Activated T-helper 17 cell treated with anti-CD3 and anti-CD28 coated beads, Interleukin-2, amount 50 U/mL, for 72 hours (primary cell): ENCODE data around the gene C16orf92. TPM values are rescaled to one million over a fixed set of nuclear protein-coding genes. Genes with fewer than 3 reads are reported as not detected.

Source experiments
- ATAC-seq: fragments of 150-1000 bp; cut with Tn5 transposase; replicated peaks from 2 replicates; pipeline ENCODE4 v1.10.0; 2021; ENCODE audit warnings: mild to moderate bottlenecking, moderate library complexity
- H3K27ac Mint-ChIP-seq: one replicate; pipeline ENCODE4 v1.8.0; 2022; ENCODE audit warnings: mixed read lengths
- H3K27me3 Mint-ChIP-seq: one replicate; pipeline ENCODE4 v1.8.0; 2022; ENCODE audit warnings: mixed read lengths
- H3K36me3 Mint-ChIP-seq: one replicate; pipeline ENCODE4 v1.8.0; 2022; ENCODE audit warnings: low read depth, mild to moderate bottlenecking, mixed read lengths
- H3K4me1 Mint-ChIP-seq: one replicate; pipeline ENCODE4 v1.8.0; 2022; ENCODE audit warnings: mixed read lengths
- H3K4me3 Mint-ChIP-seq: one replicate; pipeline ENCODE4 v1.8.0; 2022; ENCODE audit warnings: mild to moderate bottlenecking, mixed read lengths
- H3K9me3 Mint-ChIP-seq: one replicate; pipeline ENCODE4 v1.8.0; 2022; ENCODE audit warnings: mixed read lengths
- total RNA-seq, 2 donors: library from RNA; stranded (reverse); gene quantifications; one replicate each; pipeline ENCODE4 v1.2.3, GENCODE V29; 2022

The C16orf92 gene
- total RNA-seq, 2 donors from 2014 or later: not detected

DNA sequence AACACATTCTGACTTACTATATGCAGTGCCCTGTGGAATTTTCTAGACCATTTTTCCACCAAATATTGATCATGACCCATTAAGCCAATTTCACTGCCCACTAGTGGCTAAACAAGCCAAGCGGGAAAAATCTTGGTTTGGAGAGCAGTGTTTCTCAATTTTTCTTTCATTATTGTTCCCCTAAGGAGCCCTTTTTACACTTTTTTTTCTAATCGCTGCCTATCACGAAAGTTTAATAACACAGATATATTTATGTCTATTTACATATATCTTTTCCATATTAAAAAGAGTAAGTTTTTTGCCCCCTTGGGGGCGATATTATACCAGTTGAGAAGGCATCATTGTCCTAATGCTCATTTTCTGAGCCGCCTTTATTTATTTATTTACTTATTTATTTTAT lies 18.8 kb downstream of the C16orf92 start:
- peaks cover 6% of the 10 kb centered on the region for H3K4me1 Mint-ChIP-seq

GRCh38 chr16:30046178-30046577 lies 23.2 kb downstream of the C16orf92 start:
- H3K4me3 Mint-ChIP-seq: no peak overlapping the region
- no peak overlapping the region for H3K27ac Mint-ChIP-seq
- H3K36me3 Mint-ChIP-seq: no peaks in the 10 kb centered on the region
- peak; percentile 86 for ATAC-seq
- no peaks in the 10 kb centered on the region for H3K27me3 Mint-ChIP-seq
- peaks cover 6% of the 10 kb centered on the region for H3K4me1 Mint-ChIP-seq
- H3K9me3 Mint-ChIP-seq: no peaks in the 10 kb centered on the region

More for the DNA sequence above, 18.8 kb downstream of the C16orf92 start:
- Mint-ChIP-seq H3K36me3 (no peaks in the 10 kb centered on the region), H3K9me3 (no peaks in the 10 kb centered on the region), H3K27ac (no peak overlapping the region), H3K27me3 (no peaks in the 10 kb centered on the region), H3K4me3 (no peak overlapping the region)
- no peak for ATAC-seq

DNA sequence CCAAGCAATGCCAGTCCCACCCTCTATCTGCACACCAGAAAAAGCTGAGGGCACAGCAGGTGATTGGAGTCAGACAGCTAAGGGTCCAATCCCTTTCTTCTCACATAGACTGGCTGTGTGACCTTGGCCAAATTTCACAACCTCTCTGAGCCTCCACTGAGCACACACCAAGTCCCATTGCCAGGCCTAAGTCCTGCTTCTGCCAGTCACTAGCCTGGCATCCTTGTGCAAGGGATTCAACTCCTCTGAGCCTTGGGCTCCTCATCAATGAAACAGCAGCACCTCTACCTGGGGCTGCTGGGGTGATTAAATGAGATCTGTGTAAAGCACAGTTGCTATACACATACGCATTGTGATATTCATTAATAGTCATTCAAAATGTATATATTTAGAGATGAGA lies 23.6 kb downstream of the C16orf92 start:
- peak; percentile 28 for ATAC-seq

GRCh38 chr16:30049871-30050270 lies 26.9 kb downstream of the C16orf92 start:
- Mint-ChIP-seq H3K4me3 (no peak overlapping the region), H3K4me1 (peaks cover 12% of the 10 kb centered on the region), H3K36me3 (peaks cover 16% of the 10 kb centered on the region), H3K9me3 (no peaks in the 10 kb centered on the region), H3K27me3 (no peaks in the 10 kb centered on the region), H3K27ac (no peak overlapping the region)
- no peak for ATAC-seq

More for the DNA sequence above, 23.6 kb downstream of the C16orf92 start:
- Mint-ChIP-seq H3K36me3 (peaks cover 3% of the 10 kb centered on the region), H3K27me3 (no peaks in the 10 kb centered on the region), H3K9me3 (no peaks in the 10 kb centered on the region), H3K27ac (no peak overlapping the region), H3K4me3 (no peak overlapping the region), H3K4me1 (peaks cover 8% of the 10 kb centered on the region)

DNA sequence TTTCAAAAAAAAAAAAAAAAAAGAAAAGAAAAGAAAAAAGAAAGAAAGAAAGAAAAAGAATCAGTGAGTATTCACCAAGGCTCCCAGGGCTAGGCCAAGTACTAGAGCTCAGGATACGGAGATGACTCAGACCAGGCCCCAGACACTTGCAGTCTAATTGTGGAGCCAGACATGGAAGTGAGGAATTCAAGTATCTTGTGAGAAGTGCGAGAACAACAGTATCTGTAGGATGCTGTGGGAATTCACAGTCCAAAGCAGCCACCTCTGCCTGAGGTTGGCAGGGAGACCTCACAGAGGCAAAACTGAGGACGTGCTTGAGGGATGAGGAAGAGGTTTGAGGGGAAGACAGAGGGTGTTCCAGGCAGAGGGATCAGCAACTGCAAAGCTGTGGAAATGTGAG lies 28.5 kb downstream of the C16orf92 start:
- Mint-ChIP-seq H3K4me1 (peaks cover 11% of the 10 kb centered on the region), H3K27ac (peak overlapping the region; percentile 61), H3K4me3 (peak overlapping the region; percentile 79), H3K9me3 (no peaks in the 10 kb centered on the region), H3K36me3 (peaks cover 16% of the 10 kb centered on the region), H3K27me3 (no peaks in the 10 kb centered on the region)
- ATAC-seq: no peak

DNA sequence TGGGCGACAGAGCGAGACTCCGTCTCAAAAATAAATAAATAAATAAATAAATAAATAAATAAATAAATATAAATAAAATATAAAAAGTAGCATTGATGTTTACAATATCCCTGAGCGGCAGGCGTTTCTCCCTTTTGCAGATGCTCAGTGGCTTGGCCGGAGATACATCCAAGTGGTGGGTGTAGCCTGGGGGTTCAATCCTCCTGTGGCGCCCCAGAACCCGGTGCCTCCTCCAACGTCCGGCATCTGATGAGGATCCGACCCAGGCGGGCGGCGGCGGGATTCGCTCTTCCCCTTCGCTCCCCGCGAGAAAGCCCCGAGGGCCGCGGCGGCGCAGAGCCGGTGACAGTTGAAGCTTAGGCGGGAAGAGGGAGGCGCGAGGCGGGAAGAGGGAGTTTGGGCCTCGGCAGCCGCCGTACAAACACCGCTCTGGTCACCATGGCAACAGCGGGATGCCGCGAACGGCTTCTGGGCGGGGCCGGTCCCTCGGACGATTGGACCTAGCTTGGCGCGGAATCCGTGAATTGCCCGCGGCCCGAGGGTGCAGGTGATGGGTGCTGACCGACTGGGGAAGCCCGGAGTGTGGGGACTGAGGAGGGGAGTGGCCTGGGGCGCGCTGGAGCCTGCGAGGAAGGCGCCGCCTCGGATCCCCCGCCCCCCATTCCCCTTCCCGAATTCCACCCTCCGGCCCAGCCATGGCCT lies 29.8 kb downstream of the C16orf92 start:
- H3K27ac Mint-ChIP-seq: peak overlapping the region; percentile 86
- H3K4me3 Mint-ChIP-seq: peak overlapping the region; percentile 79

GRCh38 chr16:30053376-30054015 lies 30.5 kb downstream of the C16orf92 start:
- Mint-ChIP-seq H3K9me3 (no peaks in the 10 kb centered on the region), H3K4me3 (peak overlapping the region; percentile 79), H3K36me3 (peaks cover 16% of the 10 kb centered on the region), H3K27me3 (no peaks in the 10 kb centered on the region), H3K4me1 (peaks cover 11% of the 10 kb centered on the region), H3K27ac (peak overlapping the region; percentile 86)
- ATAC-seq: peak; percentile 10

More for the DNA sequence above, 29.8 kb downstream of the C16orf92 start:
- Mint-ChIP-seq H3K36me3 (peaks cover 16% of the 10 kb centered on the region), H3K27me3 (no peaks in the 10 kb centered on the region), H3K4me1 (peaks cover 11% of the 10 kb centered on the region), H3K9me3 (no peaks in the 10 kb centered on the region)
- peak; percentile 82 for ATAC-seq

DNA sequence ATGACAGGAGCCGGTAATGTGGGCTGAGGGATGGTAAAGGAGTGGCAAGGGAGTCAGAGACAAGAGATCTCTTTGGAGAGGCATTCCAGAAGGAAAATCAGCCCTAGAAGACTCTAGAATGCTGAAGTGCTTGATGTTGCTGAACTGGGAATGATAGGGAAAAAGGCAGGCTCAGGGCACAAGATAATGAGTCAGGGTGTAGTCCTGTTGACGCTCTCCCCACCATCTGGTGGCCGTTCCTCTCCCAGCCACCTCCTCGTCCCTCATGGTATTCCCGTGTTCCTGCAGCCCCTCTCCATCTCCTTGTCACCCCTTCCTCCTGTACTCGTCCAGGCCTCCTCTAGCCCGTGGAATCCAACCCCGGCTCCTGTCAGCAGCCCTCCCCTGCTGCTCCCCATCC lies 31.5 kb downstream of the C16orf92 start:
- Mint-ChIP-seq H3K27me3 (no peaks in the 10 kb centered on the region), H3K4me3 (peak overlapping the region; percentile 79), H3K36me3 (peaks cover 16% of the 10 kb centered on the region), H3K4me1 (peaks cover 11% of the 10 kb centered on the region), H3K27ac (peak overlapping the region; percentile 45), H3K9me3 (no peaks in the 10 kb centered on the region)
- ATAC-seq: no peak

DNA sequence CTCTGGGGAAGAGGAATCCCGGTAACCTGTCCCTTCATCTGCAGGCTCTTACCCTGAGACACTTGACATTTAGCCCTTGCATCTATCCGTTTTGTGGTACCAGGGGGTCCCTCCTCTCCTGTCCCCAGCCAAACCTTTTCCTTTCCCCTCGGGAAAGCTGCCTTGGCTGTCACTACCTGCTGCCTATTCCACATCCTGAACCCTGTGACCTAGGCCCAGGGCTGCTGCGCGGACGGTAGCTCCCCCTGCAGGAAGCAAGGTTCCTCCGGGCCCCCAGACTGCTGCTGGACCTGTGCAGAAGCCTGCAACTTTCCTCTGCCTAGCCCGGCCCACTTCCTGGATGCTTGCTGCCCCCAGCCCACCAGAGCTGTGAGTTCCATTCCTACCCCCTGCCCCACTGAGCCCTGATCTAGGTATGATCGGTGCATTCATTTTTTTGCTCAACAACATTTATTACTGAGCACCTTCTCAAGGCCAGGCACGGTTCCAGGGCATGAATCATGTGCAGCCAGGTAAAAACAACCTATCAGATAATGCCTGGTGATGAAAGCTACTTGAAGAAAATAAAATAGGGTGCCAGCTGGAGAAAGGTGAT lies 32.1 kb downstream of the C16orf92 start:
- H3K27me3 Mint-ChIP-seq: no peaks in the 10 kb centered on the region
- H3K36me3 Mint-ChIP-seq: peaks cover 16% of the 10 kb centered on the region
- H3K4me1 Mint-ChIP-seq: peaks cover 11% of the 10 kb centered on the region
- peak overlapping the region; percentile 79 for H3K4me3 Mint-ChIP-seq
- H3K27ac Mint-ChIP-seq: peak overlapping the region; percentile 45
- peak; percentile 79 for ATAC-seq
- no peaks in the 10 kb centered on the region for H3K9me3 Mint-ChIP-seq

- ATAC-seq: no peak
- no peaks in the 10 kb centered on the region for H3K27me3 Mint-ChIP-seq
- no peak overlapping the region for H3K27ac Mint-ChIP-seq
- no peaks in the 10 kb centered on the region for H3K9me3 Mint-ChIP-seq
- H3K4me3 Mint-ChIP-seq: no peak overlapping the region
- H3K36me3 Mint-ChIP-seq: peaks cover 18% of the 10 kb centered on the region
- H3K4me1 Mint-ChIP-seq: no peaks in the 10 kb centered on the region
These were observed 37.3 kb downstream of the C16orf92 start for GRCh38 chr16:30060346-30060745.

DNA sequence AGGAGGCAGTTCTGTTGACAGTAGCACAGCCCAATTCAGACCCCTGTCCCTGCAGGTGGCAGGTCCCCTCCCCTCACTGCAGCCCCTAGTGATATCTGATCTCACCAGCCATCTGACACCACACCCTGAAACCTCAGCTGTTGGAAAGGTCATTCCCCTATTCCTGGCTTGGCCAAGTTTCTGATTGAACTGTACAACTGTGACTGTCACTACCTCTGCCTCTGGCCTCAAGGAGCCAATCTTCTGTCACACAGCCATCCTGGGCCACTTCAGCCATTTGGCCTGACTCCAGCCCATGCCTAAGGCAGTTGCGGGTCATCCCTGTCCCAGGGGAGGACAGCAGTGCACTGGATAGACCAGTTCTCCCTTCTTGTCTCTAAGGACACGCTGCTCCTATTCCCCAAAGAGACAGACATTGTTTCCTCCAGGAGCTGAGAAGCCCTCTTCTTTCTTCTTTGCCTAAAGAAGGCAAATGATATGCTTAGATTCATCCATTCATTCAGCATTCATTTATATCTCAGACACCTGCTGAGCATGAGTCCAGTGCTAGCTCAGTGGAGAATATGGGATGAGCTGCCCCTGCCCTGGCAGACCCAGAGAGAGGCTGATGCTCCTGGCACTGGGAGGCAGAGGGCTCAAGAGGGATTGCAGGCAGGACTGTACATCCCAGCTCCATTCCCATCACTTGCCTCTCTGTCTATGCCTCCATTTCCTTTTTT lies 38.0 kb downstream of the C16orf92 start:
- Mint-ChIP-seq H3K9me3 (no peaks in the 10 kb centered on the region), H3K36me3 (peaks cover 24% of the 10 kb centered on the region), H3K27me3 (no peaks in the 10 kb centered on the region), H3K27ac (no peak overlapping the region), H3K4me1 (no peaks in the 10 kb centered on the region), H3K4me3 (no peak overlapping the region)
- no peak for ATAC-seq

- peak overlapping the region; percentile 92 for H3K4me3 Mint-ChIP-seq
- ATAC-seq: no peak
- no peaks in the 10 kb centered on the region for H3K9me3 Mint-ChIP-seq
- H3K4me1 Mint-ChIP-seq: peaks cover 9% of the 10 kb centered on the region
- H3K27me3 Mint-ChIP-seq: no peaks in the 10 kb centered on the region
- peaks cover 48% of the 10 kb centered on the region for H3K36me3 Mint-ChIP-seq
- peak overlapping the region; percentile 95 for H3K27ac Mint-ChIP-seq
These were observed 40.4 kb downstream of the C16orf92 start for GRCh38 chr16:30063278-30063892.

GRCh38 chr16:30063893-30064728 lies 41.1 kb downstream of the C16orf92 start:
- H3K27me3 Mint-ChIP-seq: no peaks in the 10 kb centered on the region
- H3K4me1 Mint-ChIP-seq: peaks cover 9% of the 10 kb centered on the region
- H3K36me3 Mint-ChIP-seq: peaks cover 56% of the 10 kb centered on the region
- peak overlapping the region; percentile 92 for H3K4me3 Mint-ChIP-seq
- peak overlapping the region; percentile 95 for H3K27ac Mint-ChIP-seq
- ATAC-seq: peak; percentile 36
- H3K9me3 Mint-ChIP-seq: no peaks in the 10 kb centered on the region
